Lower leg skin (tissue), 3 donors: ENCODE data around the gene FNDC3B.

Experiments used
- POLR2A ChIP-seq, 2 donors: fragments of 450-650 bp; IDR thresholded peaks; one replicate each; pipeline ENCODE4 v1.6.1; 2016 to 2017; ENCODE audit warnings: antibody characterized with exemption in 2 of 2, mild to moderate bottlenecking in 1 of 2, moderate library complexity in 1 of 2
- TF ChIP-seq, protein P1 (sequence below), 3 donors: fragments of 450-650 bp; IDR thresholded peaks; one replicate each; pipeline ENCODE4 v1.5.1; 2016; ENCODE audit warnings: antibody characterized with exemption in 3 of 3, mild to moderate bottlenecking in 3 of 3, moderate library complexity in 2 of 3

DNA sequence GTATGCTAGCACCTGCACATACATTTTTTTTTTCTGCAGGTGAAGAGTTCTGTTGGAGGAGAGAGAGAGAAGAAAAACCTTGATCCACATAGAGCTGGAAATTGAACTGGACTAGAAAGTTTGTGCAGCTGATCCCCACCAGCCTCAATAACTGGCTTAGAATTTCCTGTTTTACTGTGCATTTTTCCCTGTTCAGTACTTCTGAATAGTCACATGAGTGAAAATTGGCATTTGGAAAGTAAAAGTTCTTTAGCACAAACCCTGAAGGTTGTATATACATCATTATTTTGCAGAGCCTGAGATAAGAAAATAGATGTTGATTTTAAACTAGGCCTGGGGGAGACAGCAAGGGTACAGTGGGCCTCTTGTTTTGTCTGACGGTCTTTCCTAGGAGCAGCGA, 366.5 kb downstream of the FNDC3B start:
- TF ChIP-seq, protein P1, sequence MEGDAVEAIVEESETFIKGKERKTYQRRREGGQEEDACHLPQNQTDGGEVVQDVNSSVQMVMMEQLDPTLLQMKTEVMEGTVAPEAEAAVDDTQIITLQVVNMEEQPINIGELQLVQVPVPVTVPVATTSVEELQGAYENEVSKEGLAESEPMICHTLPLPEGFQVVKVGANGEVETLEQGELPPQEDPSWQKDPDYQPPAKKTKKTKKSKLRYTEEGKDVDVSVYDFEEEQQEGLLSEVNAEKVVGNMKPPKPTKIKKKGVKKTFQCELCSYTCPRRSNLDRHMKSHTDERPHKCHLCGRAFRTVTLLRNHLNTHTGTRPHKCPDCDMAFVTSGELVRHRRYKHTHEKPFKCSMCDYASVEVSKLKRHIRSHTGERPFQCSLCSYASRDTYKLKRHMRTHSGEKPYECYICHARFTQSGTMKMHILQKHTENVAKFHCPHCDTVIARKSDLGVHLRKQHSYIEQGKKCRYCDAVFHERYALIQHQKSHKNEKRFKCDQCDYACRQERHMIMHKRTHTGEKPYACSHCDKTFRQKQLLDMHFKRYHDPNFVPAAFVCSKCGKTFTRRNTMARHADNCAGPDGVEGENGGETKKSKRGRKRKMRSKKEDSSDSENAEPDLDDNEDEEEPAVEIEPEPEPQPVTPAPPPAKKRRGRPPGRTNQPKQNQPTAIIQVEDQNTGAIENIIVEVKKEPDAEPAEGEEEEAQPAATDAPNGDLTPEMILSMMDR (IDR thresholded peaks at IDR 0.05), result no peak
- no peak for TF ChIP-seq POLR2A (IDR thresholded peaks at IDR 0.05)
